Motor neuron (in vitro differentiated cells): ENCODE data around the gene TMEM95. TPM values are rescaled to one million over a fixed set of nuclear protein-coding genes. Genes with fewer than 3 reads are reported as not detected.

Experiments
- ATAC-seq, 8 experiments: fragments of 200-7000 bp; cut with Tn5 transposase; replicated peaks in 6 of 8; 2 replicates each; pipeline ENCODE4 v1.8.0; 2021; ENCODE audit warnings: mild to moderate bottlenecking in 8 of 8, moderate library complexity in 8 of 8
- H3K27ac ChIP-seq, 2 donors: fragments of 250-450 bp; sonication (Bioruptor Pico); 2 replicates each; pipeline ENCODE4 v1.9.0; 2021; ENCODE audit warnings: antibody characterized with exemption in 2 of 2, mild to moderate bottlenecking in 2 of 2, moderate library complexity in 1 of 2
- H3K4me1 ChIP-seq, 2 donors: fragments of 250-450 bp; sonication (Bioruptor Pico); replicated peaks in 1 of 2; 2 replicates each; pipeline ENCODE4 v1.6.1; 2021; ENCODE audit warnings: antibody characterized with exemption in 2 of 2, mild to moderate bottlenecking in 2 of 2, moderate library complexity in 1 of 2
- H3K4me3 ChIP-seq, 5 donors: fragments of 250-450 bp; sonication (Bioruptor Pico); 2 replicates each; pipeline ENCODE4 v1.9.0; 2021; ENCODE audit warnings: antibody characterized with exemption in 5 of 5, mild to moderate bottlenecking in 5 of 5, moderate library complexity in 4 of 5
- WGBS, 10 experiments: fragments of 450-650 bp; shearing (Covaris generic); methylation state at CpG; one replicate each; pipeline ENCODE4 v1.0.0; 2022; 5-methylcytosine and 5-hydroxymethylcytosine counted together
- in situ Hi-C, 9 experiments: fragments of 400-800 bp; cut with MboI; loops; one replicate each; pipeline ENCODE4 v1.15.0; 2021; ENCODE audit warnings: low sequenced_read_pairs in 9 of 9, low pct_unique_long_range_greater_than_20kb in 2 of 9; ENCODE audit not compliant: unreplicated experiment in 9 of 9
- total RNA-seq, 8 experiments: library from RNA; unstranded; fragments of 300-600 nt; gene quantifications; 2 replicates each; pipeline versions ENCODE4 v1.2.3 to v1.2.4, GENCODE V29; 2022

Gene TMEM95
- total RNA-seq, 8 experiments from 2014 or later = 0.11 to 0.57 (median 0.32) TPM; not detected in 2

- H3K27ac ChIP-seq = peak within 1 kb of the TSS; percentile 91 to 96
- H3K4me3 ChIP-seq = peak within 1 kb of the TSS; percentile 71 to 97 (median 89)
- WGBS, 10 experiments = 0 to 8% (median 2%) methylated on average over 2 to 36 of the region's 95 CpGs; no CpG with 5 or more reads in 3 of the 10 experiments
- peaks cover 13 to 14% of the 10 kb centered on the region in 2 donors for H3K4me1 ChIP-seq
- ATAC-seq = peak; percentile 78 to 91 (median 87)
- in situ Hi-C loops = no loop called here
Measured at GRCh38 chr17:7314719-7315569, 40.0 kb upstream of the TMEM95 start, which contains the start of gene GPS2. Gene GPS2, minus strand, starts transcription at chr17:7315360. Its CDS starts 308 bp downstream, at chr17:7315052.

DNA sequence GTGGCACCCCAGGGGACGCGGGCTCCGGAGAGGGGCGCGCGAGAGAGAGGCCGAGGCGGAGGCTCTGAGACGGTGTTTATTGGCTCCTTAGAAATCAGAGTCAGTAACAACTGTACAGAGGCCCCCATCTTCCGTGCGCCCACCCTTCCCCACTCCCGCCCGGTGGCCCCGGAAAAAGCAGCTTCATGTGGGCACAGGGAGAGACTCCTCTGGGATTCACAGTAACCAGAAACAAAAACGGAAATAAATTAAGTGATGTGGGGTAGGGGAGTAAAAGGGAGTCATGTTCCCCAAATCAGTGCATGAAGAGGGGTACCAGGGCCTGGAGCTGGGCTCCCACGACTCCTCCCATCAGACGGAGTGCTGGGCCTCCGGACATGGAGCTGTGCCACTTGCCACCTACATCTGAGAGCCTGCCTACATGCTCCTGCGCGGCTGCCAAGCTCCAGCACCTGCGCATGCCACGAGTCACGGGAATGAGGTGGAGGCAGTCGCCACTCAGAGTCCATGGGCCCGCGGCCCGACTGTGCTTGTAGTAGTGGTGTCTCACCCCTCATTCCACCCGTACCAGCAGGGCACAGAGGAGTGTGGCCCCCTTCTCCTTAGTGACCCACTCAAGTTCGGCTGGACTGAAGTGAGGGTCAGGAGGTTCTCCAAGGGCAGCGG lies 39.3 kb upstream of the TMEM95 start:
- 0 to 90% (median 40%) methylated on average over 1 to 12 of the region's 30 CpGs; no CpG with 5 or more reads in 3 of the 10 experiments for WGBS, 10 experiments
- Histone ChIP-seq H3K27ac (peak overlapping the region; percentile 91 to 96), H3K4me1 (peaks cover 13 to 14% of the 10 kb centered on the region in 2 donors), H3K4me3 (peak overlapping the region; percentile 71 to 97 (median 89))
- in situ Hi-C loops = no loop called here
- ATAC-seq = peak in 1 of 8 experiments; percentile 1

- 43 to 96% (median 83%) methylated on average over 1 to 9 of the region's 16 CpGs; no CpG with 5 or more reads in 5 of the 10 experiments for WGBS, 10 experiments
- in situ Hi-C loops = no loop called here
Measured at GRCh38 chr17:7317161-7317803, 37.7 kb upstream of the TMEM95 start.

GRCh38 chr17:7318121-7318860 lies 36.7 kb upstream of the TMEM95 start:
- 40 to 100% (median 93%) methylated on average over 1 to 4 of the region's 13 CpGs; no CpG with 5 or more reads in 5 of the 10 experiments for WGBS, 10 experiments
- ATAC-seq = no peak
- H3K27ac ChIP-seq = no peak overlapping the region
- no peak overlapping the region for H3K4me3 ChIP-seq
- H3K4me1 ChIP-seq = peaks cover 13 to 14% of the 10 kb centered on the region in 2 donors
- in situ Hi-C loops = no loop called here

More at GRCh38 chr17:7317161-7317803, 37.7 kb upstream of the TMEM95 start:
- Histone ChIP-seq H3K27ac (no peak overlapping the region), H3K4me1 (peaks cover 13 to 14% of the 10 kb centered on the region in 2 donors), H3K4me3 (no peak overlapping the region)
- ATAC-seq = no peak

DNA sequence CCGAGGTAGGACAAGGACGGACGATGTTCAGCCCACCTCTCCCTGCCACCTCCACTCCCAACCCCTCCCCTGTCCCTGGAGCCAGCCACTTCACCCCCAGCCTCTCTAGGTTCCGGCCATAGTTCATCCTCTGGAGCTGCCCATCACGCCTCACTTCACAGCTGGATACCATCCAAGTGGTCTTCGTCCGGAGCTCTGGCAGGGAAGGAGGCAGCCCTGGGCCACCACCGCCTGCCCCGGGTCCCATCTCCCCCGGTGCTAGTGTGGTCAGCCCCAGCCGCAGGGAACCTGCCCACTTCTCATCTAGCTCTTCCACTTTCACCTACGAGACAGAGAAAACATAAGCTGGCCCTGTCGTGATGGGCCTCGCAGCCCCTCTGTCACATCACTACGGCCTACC lies 33.5 kb upstream of the TMEM95 start:
- ATAC-seq = no peak
- 80 to 88% (median 84%) methylated on average over 3 to 8 of the region's 15 CpGs; no CpG with 5 or more reads in 7 of the 10 experiments for WGBS, 10 experiments
- Histone ChIP-seq H3K4me1 (no peaks in the 10 kb centered on the region), H3K4me3 (no peak overlapping the region), H3K27ac (no peak overlapping the region)
- in situ Hi-C loops = no loop called here

DNA sequence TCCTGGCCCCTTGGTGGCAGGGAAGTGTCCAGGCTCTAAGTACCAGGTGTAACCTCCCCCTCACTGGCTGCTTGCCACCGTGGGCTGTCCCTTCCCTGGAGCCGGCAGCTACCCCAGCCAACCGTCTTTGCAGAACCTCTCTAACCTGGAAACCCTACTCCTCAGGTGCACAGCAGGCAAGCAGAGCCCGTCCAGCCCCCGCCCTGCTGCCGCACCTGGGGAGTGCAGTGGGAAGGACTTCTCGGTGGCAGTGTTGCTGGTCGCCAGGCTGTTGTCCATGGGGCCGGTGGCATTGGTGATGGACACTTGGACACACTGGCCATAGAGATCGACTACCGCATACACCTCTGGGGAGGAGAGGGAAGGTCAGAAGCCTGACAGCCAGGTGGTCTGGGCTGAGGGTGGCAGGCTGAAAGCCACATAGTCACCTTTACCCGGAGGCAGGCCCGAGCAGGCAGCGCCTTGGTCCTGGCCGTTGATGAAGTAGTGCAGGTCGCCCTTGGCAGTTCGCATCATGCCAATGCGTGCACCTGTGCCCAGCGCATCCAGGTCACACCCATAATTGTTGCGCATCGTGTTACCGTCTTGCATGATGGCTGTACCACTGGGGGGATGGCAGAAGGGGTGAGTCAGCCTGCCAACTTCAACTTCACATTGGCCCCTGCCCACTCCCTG lies 32.3 kb upstream of the TMEM95 start:
- in situ Hi-C loops = no loop called here
- no peak overlapping the region for H3K27ac ChIP-seq
- no peak for ATAC-seq
- H3K4me1 ChIP-seq = no peaks in the 10 kb centered on the region
- 92 to 100% (median 100%) methylated on average over 1 to 4 of the region's 22 CpGs; no CpG with 5 or more reads in 5 of the 10 experiments for WGBS, 10 experiments
- H3K4me3 ChIP-seq = no peak overlapping the region

DNA sequence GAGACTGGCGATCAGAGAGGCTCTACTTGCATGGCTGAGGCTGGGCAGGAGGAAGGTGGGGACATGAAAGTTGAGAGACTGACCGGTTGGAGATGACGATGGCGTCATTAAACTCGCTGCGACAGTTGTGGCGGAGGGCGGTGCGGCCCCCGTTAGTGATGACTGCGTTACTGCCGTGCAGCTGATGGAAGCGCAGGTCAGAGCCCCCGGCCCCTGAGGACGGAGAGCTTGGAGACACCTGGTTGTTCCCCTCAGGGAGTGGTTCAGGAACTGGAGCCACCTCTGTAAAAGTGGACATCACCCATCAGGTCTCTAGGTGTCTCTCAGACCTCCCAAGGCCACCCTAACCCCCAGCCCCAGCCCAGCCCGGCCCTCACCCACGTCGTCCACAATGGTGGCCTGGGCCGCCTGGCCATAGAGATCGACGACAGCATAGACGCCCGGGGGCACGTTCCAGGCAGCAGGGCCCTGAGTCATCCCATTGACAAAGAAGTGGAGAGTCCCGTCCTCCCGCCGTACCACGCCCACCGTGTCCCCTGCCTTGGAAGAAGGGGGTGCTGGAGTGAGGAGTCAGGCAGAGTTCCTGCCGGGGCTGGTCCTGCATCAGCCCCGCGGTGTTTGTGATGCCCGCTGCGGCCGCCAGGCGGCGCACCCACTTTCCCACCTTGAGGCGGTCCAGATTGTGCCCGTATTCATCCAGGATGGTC lies 31.1 kb upstream of the TMEM95 start:
- ATAC-seq = peak; percentile 18 to 54 (median 44)
- WGBS, 10 experiments = 47 to 84% methylated on average over 9 to 13 of the region's 39 CpGs; no CpG with 5 or more reads in 8 of the 10 experiments

GRCh38 chr17:7324438-7324779 lies 30.5 kb upstream of the TMEM95 start:
- Histone ChIP-seq H3K4me3 (peak overlapping the region in 1 of 5 donors; percentile 1), H3K27ac (no peak overlapping the region), H3K4me1 (peaks cover 6 to 7% of the 10 kb centered on the region in 2 donors)
- 60 to 100% (median 100%) methylated on average over 1 to 2 of the region's 3 CpGs; no CpG with 5 or more reads in 5 of the 10 experiments for WGBS, 10 experiments
- in situ Hi-C loops = no loop called here
- ATAC-seq = no peak

More for the DNA sequence above, 31.1 kb upstream of the TMEM95 start:
- Histone ChIP-seq H3K4me1 (peaks cover 6 to 7% of the 10 kb centered on the region in 2 donors), H3K4me3 (peak overlapping the region in 1 of 5 donors; percentile 1), H3K27ac (no peak overlapping the region)
- in situ Hi-C loops = no loop called here

- Histone ChIP-seq H3K4me3 (no peak overlapping the region), H3K27ac (no peak overlapping the region), H3K4me1 (peaks cover 6 to 7% of the 10 kb centered on the region in 2 donors)
- in situ Hi-C loops = no loop called here
- no peak for ATAC-seq
- 90 to 100% methylated on average over 2 of the region's 19 CpGs; no CpG with 5 or more reads in 8 of the 10 experiments for WGBS, 10 experiments
Measured at GRCh38 chr17:7325031-7325528, 29.9 kb upstream of the TMEM95 start.

- Histone ChIP-seq H3K4me1 (peaks cover 13% of the 10 kb centered on the region in 2 donors), H3K4me3 (no peak overlapping the region), H3K27ac (no peak overlapping the region)
- ATAC-seq = no peak
- WGBS, 10 experiments = 94 to 100% (median 100%) methylated on average over 2 to 4 of the region's 11 CpGs; no CpG with 5 or more reads in 5 of the 10 experiments
- in situ Hi-C loops = no loop called here
Measured at GRCh38 chr17:7326186-7326585, 28.8 kb upstream of the TMEM95 start.

GRCh38 chr17:7327056-7327455 lies 27.9 kb upstream of the TMEM95 start:
- H3K4me3 ChIP-seq = no peak overlapping the region
- no peak for ATAC-seq
- H3K27ac ChIP-seq = no peak overlapping the region
- H3K4me1 ChIP-seq = peaks cover 13% of the 10 kb centered on the region in 2 donors
- WGBS, 10 experiments = 80% methylated on average over 2 of the region's 7 CpGs; no CpG with 5 or more reads in 9 of the 10 experiments
- in situ Hi-C loops = no loop called here
